CD4-positive, alpha-beta T cell treated with Interleukin-21 for 1 hour (primary cell): Measurements from ENCODE around the gene TSPAN11.
"Not testable (repeated sequence)": the region's sequence is repeated elsewhere in the genome, so short reads cannot be mapped to it uniquely, and the experiment has no call there.

Experiments used
- DNase-seq: peaks from one replicate; pipeline ENCODE4 v3.0.0-alpha.2; 2020

TSPAN11 gene

GRCh38 chr12:30926243-30927221 is at the start of gene TSPAN11:
Gene TSPAN11, plus strand, starts transcription at chr12:30926748. Its CDS starts 27,244 bp downstream, at chr12:30953992.
- DNase-seq = no peak

- DNase-seq = no peak
These were observed 49.3 kb upstream of the TSPAN11 start for GRCh38 chr12:30877105-30877875.

GRCh38 chr12:30878024-30878423 is 48.5 kb upstream of the TSPAN11 start:
- no peak for DNase-seq

- DNase-seq = no peak
These were observed 46.5 kb upstream of the TSPAN11 start for GRCh38 chr12:30880061-30880460.

GRCh38 chr12:30880813-30881212 is 45.7 kb upstream of the TSPAN11 start:
- no peak for DNase-seq

- no peak for DNase-seq
These were observed 43.8 kb upstream of the TSPAN11 start for GRCh38 chr12:30882706-30883105.

GRCh38 chr12:30884799-30885198 is 41.7 kb upstream of the TSPAN11 start:
- no peak for DNase-seq

- DNase-seq = no peak
These were observed 41.2 kb upstream of the TSPAN11 start for GRCh38 chr12:30885321-30885720.

GRCh38 chr12:30887226-30887625 is 39.3 kb upstream of the TSPAN11 start:
- no peak for DNase-seq

- no peak for DNase-seq
These were observed 38.3 kb upstream of the TSPAN11 start for GRCh38 chr12:30888241-30888640.

GRCh38 chr12:30894531-30894930 is 32.0 kb upstream of the TSPAN11 start:
- not testable (repeated sequence) for DNase-seq

GRCh38 chr12:30896461-30896860 is 30.1 kb upstream of the TSPAN11 start:
- DNase-seq = no peak

GRCh38 chr12:30898846-30899245 is 27.7 kb upstream of the TSPAN11 start:
- DNase-seq = no peak

- no peak for DNase-seq
These were observed 26.2 kb upstream of the TSPAN11 start for GRCh38 chr12:30900351-30900750.

GRCh38 chr12:30902001-30902400 is 24.5 kb upstream of the TSPAN11 start:
- no peak for DNase-seq

GRCh38 chr12:30902596-30902995 is 24.0 kb upstream of the TSPAN11 start:
- DNase-seq = no peak

GRCh38 chr12:30905463-30906009 is 21.0 kb upstream of the TSPAN11 start:
- DNase-seq = no peak

- no peak for DNase-seq
These were observed 18.3 kb upstream of the TSPAN11 start for GRCh38 chr12:30908076-30908721.

- no peak for DNase-seq
These were observed 17.7 kb upstream of the TSPAN11 start for GRCh38 chr12:30908722-30909348.

GRCh38 chr12:30909349-30910037 is 17.1 kb upstream of the TSPAN11 start:
- DNase-seq = no peak

- no peak for DNase-seq
These were observed 16.6 kb upstream of the TSPAN11 start for GRCh38 chr12:30910038-30910350.

- no peak for DNase-seq
These were observed 15.3 kb upstream of the TSPAN11 start for GRCh38 chr12:30911207-30911606.
